ENCODE data around the gene EXOC3L2. TPM values are rescaled to one million over a fixed set of nuclear protein-coding genes. Genes with fewer than 3 reads are reported as not detected.

EXOC3L2 gene
- total RNA-seq, 1 experiment from 2014 or later: not detected

- TF ChIP-seq CTCF (IDR thresholded peaks at IDR 0.05 in 2 of 3, conservative IDR thresholded peaks at IDR 0.05 in 1 of 3; ENCODE audit: borderline replicate concordance in 1 of 3, insufficient read depth in 1 of 3, low read depth in 2 of 3, low read length in 2 of 3) (no peak), SIN3A (IDR thresholded peaks at IDR 0.05; ENCODE audit: low read depth) (no peak), POLR2AphosphoS5 (IDR thresholded peaks at IDR 0.05; ENCODE audit: low read depth, low read length) (no peak), TCF7L2 (IDR thresholded peaks at IDR 0.05; ENCODE audit: borderline replicate concordance, extremely low read depth, insufficient read depth, insufficient read length) (no peak), MAX (IDR thresholded peaks at IDR 0.05) (no peak), SRF (IDR thresholded peaks at IDR 0.05; ENCODE audit: low read depth) (no peak), YY1 (IDR thresholded peaks at IDR 0.05; ENCODE audit: extremely low read depth, insufficient replicate concordance, low read depth, low read length) (no peak), JUND (IDR thresholded peaks at IDR 0.05) (no peak), CBX3 (IDR thresholded peaks at IDR 0.05; ENCODE audit: low read depth) (no peak)
- TF ChIP-seq, protein P1, sequence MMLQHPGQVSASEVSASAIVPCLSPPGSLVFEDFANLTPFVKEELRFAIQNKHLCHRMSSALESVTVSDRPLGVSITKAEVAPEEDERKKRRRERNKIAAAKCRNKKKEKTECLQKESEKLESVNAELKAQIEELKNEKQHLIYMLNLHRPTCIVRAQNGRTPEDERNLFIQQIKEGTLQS (IDR thresholded peaks at IDR 0.05): no peak
These were observed 64.3 kb downstream of the EXOC3L2 start (continued) for GRCh38 chr19:45180936-45181335.

GRCh38 chr19:45179892-45180370 lies 65.3 kb downstream of the EXOC3L2 start:
- Histone ChIP-seq H3K4me3 (replicated peaks in 1 of 2; ENCODE audit: low read depth in 1 of 2, low read length in 2 of 2) (peak overlapping the region; percentile 63 to 81), H3K9ac (ENCODE audit: low read length) (peak overlapping the region; percentile 92), H3K27me3 (ENCODE audit: insufficient read depth, low read length) (no peaks in the 10 kb centered on the region), H3K4me2 (ENCODE audit: low read length) (peak overlapping the region; percentile 92), H3K9me2 (ENCODE audit: insufficient read depth) (no peaks in the 10 kb centered on the region), H3K36me3 (ENCODE audit: control insufficient read depth in 1 of 2, insufficient read depth in 2 of 2, low read length in 2 of 2) (no peaks in the 10 kb centered on the region), H3K27ac (ENCODE audit: low read depth, low read length) (peak overlapping the region; percentile 93), H3K79me2 (ENCODE audit: insufficient read depth, low read length) (peaks cover 10% of the 10 kb centered on the region), H3K9me3 (ENCODE audit: control insufficient read depth in 1 of 2, insufficient read depth in 1 of 2, low read depth in 1 of 2, low read length in 2 of 2) (no peaks in the 10 kb centered on the region), H2AFZ (ENCODE audit: low read depth, low read length, poor library complexity, severe bottlenecking) (no peak overlapping the region), H4K20me1 (ENCODE audit: insufficient read depth) (no peaks in the 10 kb centered on the region), H3K4me1 (ENCODE audit: control insufficient read depth in 1 of 2, insufficient read depth in 2 of 2, low read length in 2 of 2) (peaks cover 14 to 25% of the 10 kb centered on the region in 2 experiments; a peak in 3 of 4 replicates)
- ChIA-PET POLR2A (no interaction called here), CTCF (interaction anchor here (2.1 kb wide), 1 partner anchor 158 kb away, joined by 12 read pairs; no protein-coding TSS in a partner anchor), RAD21 (ENCODE audit: low non-redundant PET in 1 of 2, low total read pairs in 2 of 2, uncharacterized antibody in 2 of 2, unreplicated experiment in 2 of 2) (no interaction called here)
- intact Hi-C loops (cut with micrococcal nuclease): loop anchor here (2.0 to 10.0 kb wide), 3 partner anchors 65 to 159 kb away; partner anchors contain the start of genes EXOC3L2 and PPP1R37
- BruUV-seq (replicated peaks): no TSS peak
- ATAC-seq (no peak), DNase-seq (ENCODE audit: low read depth, low spot score) (no peak)
- TF ChIP-seq ZFX (IDR thresholded peaks at IDR 0.05): no peak
- no peak for TF ChIP-seq YY1 (IDR thresholded peaks at IDR 0.05; ENCODE audit: extremely low read depth, insufficient replicate concordance, low read depth, low read length)
- TF ChIP-seq, protein P2, sequence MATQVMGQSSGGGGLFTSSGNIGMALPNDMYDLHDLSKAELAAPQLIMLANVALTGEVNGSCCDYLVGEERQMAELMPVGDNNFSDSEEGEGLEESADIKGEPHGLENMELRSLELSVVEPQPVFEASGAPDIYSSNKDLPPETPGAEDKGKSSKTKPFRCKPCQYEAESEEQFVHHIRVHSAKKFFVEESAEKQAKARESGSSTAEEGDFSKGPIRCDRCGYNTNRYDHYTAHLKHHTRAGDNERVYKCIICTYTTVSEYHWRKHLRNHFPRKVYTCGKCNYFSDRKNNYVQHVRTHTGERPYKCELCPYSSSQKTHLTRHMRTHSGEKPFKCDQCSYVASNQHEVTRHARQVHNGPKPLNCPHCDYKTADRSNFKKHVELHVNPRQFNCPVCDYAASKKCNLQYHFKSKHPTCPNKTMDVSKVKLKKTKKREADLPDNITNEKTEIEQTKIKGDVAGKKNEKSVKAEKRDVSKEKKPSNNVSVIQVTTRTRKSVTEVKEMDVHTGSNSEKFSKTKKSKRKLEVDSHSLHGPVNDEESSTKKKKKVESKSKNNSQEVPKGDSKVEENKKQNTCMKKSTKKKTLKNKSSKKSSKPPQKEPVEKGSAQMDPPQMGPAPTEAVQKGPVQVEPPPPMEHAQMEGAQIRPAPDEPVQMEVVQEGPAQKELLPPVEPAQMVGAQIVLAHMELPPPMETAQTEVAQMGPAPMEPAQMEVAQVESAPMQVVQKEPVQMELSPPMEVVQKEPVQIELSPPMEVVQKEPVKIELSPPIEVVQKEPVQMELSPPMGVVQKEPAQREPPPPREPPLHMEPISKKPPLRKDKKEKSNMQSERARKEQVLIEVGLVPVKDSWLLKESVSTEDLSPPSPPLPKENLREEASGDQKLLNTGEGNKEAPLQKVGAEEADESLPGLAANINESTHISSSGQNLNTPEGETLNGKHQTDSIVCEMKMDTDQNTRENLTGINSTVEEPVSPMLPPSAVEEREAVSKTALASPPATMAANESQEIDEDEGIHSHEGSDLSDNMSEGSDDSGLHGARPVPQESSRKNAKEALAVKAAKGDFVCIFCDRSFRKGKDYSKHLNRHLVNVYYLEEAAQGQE (IDR thresholded peaks at IDR 0.05; ENCODE audit: low read depth): no peak
- no peak for TF ChIP-seq FOSL1 (IDR thresholded peaks at IDR 0.05; ENCODE audit: low read depth)
- no peak for TF ChIP-seq ZNF274 (IDR thresholded peaks at IDR 0.05; ENCODE audit: low read depth, low read length)
- no peak for TF ChIP-seq EZH2 (IDR thresholded peaks at IDR 0.05)
- no peak for TF ChIP-seq CTCF (IDR thresholded peaks at IDR 0.05 in 2 of 3, conservative IDR thresholded peaks at IDR 0.05 in 1 of 3; ENCODE audit: borderline replicate concordance in 1 of 3, insufficient read depth in 1 of 3, low read depth in 2 of 3, low read length in 2 of 3)

Data from HCT116 (cell line).